Measurements from ENCODE around the gene LONRF3.

- no peak for TF ChIP-seq CTCF (IDR thresholded peaks at IDR 0.05)
- no peak for TF ChIP-seq EP300 (IDR thresholded peaks at IDR 0.05)
Measured at GRCh38 chrX:118974908-118975671, 672 bp downstream of the LONRF3 start.
